Smooth muscle cell of the brain vasculature (primary cell): ENCODE data around the gene ZNF397.
"Not testable (repeated sequence)": the region's sequence is repeated elsewhere in the genome, so short reads cannot be mapped to it uniquely, and the experiment has no call there.

Experiments used
- DNase-seq: peaks from one replicate; pipeline ENCODE4 v3.0.0-alpha.2; 2012; ENCODE audit warnings: low read depth, low spot score

ZNF397 gene

GRCh38 chr18:35240664-35241447 lies at the start of gene ZNF397:
Gene ZNF397, plus strand, starts transcription at chr18:35241034. Its CDS starts 1,437 bp downstream, at chr18:35242471.
- DNase-seq, result peak; percentile 88

- no peak for DNase-seq
Measured at GRCh38 chr18:35191698-35192025, 49.2 kb upstream of the ZNF397 start.

- DNase-seq, result no peak
Measured at GRCh38 chr18:35192415-35192814, 48.4 kb upstream of the ZNF397 start.

- DNase-seq, result no peak
Measured at GRCh38 chr18:35193316-35193715, 47.5 kb upstream of the ZNF397 start.

- no peak for DNase-seq
Measured at GRCh38 chr18:35197296-35197695, 43.5 kb upstream of the ZNF397 start.

GRCh38 chr18:35201256-35201931 lies 39.4 kb upstream of the ZNF397 start:
- no peak for DNase-seq

GRCh38 chr18:35203067-35203466 lies 37.8 kb upstream of the ZNF397 start:
- no peak for DNase-seq

- no peak for DNase-seq
Measured at GRCh38 chr18:35205199-35205712, 35.6 kb upstream of the ZNF397 start.

- not testable (repeated sequence) for DNase-seq
Measured at GRCh38 chr18:35205746-35206458, 34.9 kb upstream of the ZNF397 start.

GRCh38 chr18:35215026-35215425 lies 25.8 kb upstream of the ZNF397 start:
- DNase-seq, result no peak

- DNase-seq, result not testable (repeated sequence)
Measured at GRCh38 chr18:35216611-35217010, 24.2 kb upstream of the ZNF397 start.

GRCh38 chr18:35219331-35219730 lies 21.5 kb upstream of the ZNF397 start:
- not testable (repeated sequence) for DNase-seq

- no peak for DNase-seq
Measured at GRCh38 chr18:35220424-35220823, 20.4 kb upstream of the ZNF397 start.

- no peak for DNase-seq
Measured at GRCh38 chr18:35223797-35224196, 17.0 kb upstream of the ZNF397 start.

GRCh38 chr18:35227254-35227653 lies 13.6 kb upstream of the ZNF397 start:
- DNase-seq, result no peak

GRCh38 chr18:35231052-35231451 lies 9.8 kb upstream of the ZNF397 start:
- peak; percentile 29 for DNase-seq

- DNase-seq, result no peak
Measured at GRCh38 chr18:35236571-35237363, 4.1 kb upstream of the ZNF397 start.

- DNase-seq, result no peak
Measured at GRCh38 chr18:35239314-35239713, 1.5 kb upstream of the ZNF397 start.

GRCh38 chr18:35241448-35241804 lies 592 bp downstream of the ZNF397 start:
- DNase-seq, result no peak

- no peak for DNase-seq
Measured at GRCh38 chr18:35242426-35242825, 1.6 kb downstream of the ZNF397 start.

GRCh38 chr18:35244671-35245070 lies 3.8 kb downstream of the ZNF397 start:
- no peak for DNase-seq
